ENCODE measurements around the gene CFB. TPM values are rescaled to one million over a fixed set of nuclear protein-coding genes. Genes with fewer than 3 reads are reported as not detected.
A peak's percentile ranks its signal among the peaks of the same experiment; 100 is the strongest.

The CFB gene
- total and polyA plus RNA-seq, 9 of the 15 experiments (the other 6 are each of a cell fraction or from before 2014, with no cell fraction given): 0.08 to 0.91 (median 0.22) TPM; not detected in 4

- TF ChIP-seq MGA (IDR thresholded peaks at IDR 0.05) (peak; percentile 63), ARID2 (IDR thresholded peaks at IDR 0.05) (no peak), SOX6 (IDR thresholded peaks at IDR 0.05) (no peak; the same call in 1 of the 2 replicates), THRAP3 (IDR thresholded peaks at IDR 0.05; ENCODE audit: borderline replicate concordance) (no peak), TBL1XR1 (IDR thresholded peaks at IDR 0.05; ENCODE audit: low read length in 2 of 2) (peak; percentile 34 to 38; a peak in 1 of 4 replicates), FOXA3 (CRISPR knock-in tag; conservative IDR thresholded peaks at IDR 0.05 in 1 of 2, IDR thresholded peaks at IDR 0.05 in 1 of 2) (no peak; a peak in 1 of 4 replicates), SREBF1 (IDR thresholded peaks at IDR 0.05; ENCODE audit: borderline replicate concordance, low read depth, low read length) (no peak), ELK1 (CRISPR knock-in tag; IDR thresholded peaks at IDR 0.05) (no peak), ZKSCAN1 (IDR thresholded peaks at IDR 0.05; ENCODE audit: low read depth, low read length) (0 out of 2 replicates have a peak, but pooled peaks have one; percentile 20), NFIC (IDR thresholded peaks at IDR 0.05) (no peak), KAT7 (CRISPR knock-in tag; IDR thresholded peaks at IDR 0.05; ENCODE audit: borderline replicate concordance) (0 out of 2 replicates have a peak, but pooled peaks have one; percentile 98), SRSF1 (IDR thresholded peaks at IDR 0.05; ENCODE audit: low read depth, low read length) (no peak), ZEB2 (IDR thresholded peaks at IDR 0.05) (peak; percentile 46; the same call in 1 of the 2 replicates)
Measured at GRCh38 chr6:31897612-31898382, 48.1 kb upstream of the CFB start, which contains the start of gene EHMT2 (continued).
